GM12878 (cell line): ENCODE data around the gene BCAP31. TPM values are rescaled to one million over a fixed set of nuclear protein-coding genes. Genes with fewer than 3 reads are reported as not detected.

Experiments
- ATAC-seq: fragments of 200-7000 bp; cut with Tn5 transposase; 3 replicates; pipeline ENCODE4 v1.9.1; 2020; ENCODE audit warnings: mild to moderate bottlenecking, moderate library complexity
- BruUV-seq: library from RNA; stranded (reverse); fragments of 400-500 nt; replicated peaks from 2 replicates; lab custom pipeline; 2021; lab: Mats Ljungman, UMichigan
- CTCF ChIA-PET: fragments of 300-600 bp; sonication (Branson Sonifier 250); formaldehyde crosslinking; extraction: SDS; loops from one replicate; lab custom pipeline; 2021; ENCODE audit warnings: inconsistent platforms; lab: Yijun Ruan, JAX
- POLR2A ChIA-PET: fragments of 350-600 bp; formaldehyde crosslinking; extraction: SDS; loops from one replicate; lab custom pipeline; 2021; ENCODE audit warnings: inconsistent platforms; lab: Charles Lee
- RAD21 ChIA-PET: fragments of 300-600 bp; sonication (Branson Sonifier 250); formaldehyde crosslinking; loops from one replicate; lab custom pipeline; 2023; ENCODE audit warnings: antibody characterized with exemption; ENCODE audit not compliant: unreplicated experiment; lab: Charles Lee
- SMC1A ChIA-PET: fragments of 300-600 bp; sonication (Branson Sonifier 250); formaldehyde crosslinking; loops from one replicate; lab custom pipeline; 2023; ENCODE audit not compliant: unreplicated experiment, uncharacterized antibody; lab: Charles Lee
- DNase-seq: peaks from one replicate; pipeline ENCODE4 v3.0.0-alpha.2; 2011; ENCODE audit warnings: low read depth, low spot score
- FAIRE-seq: peaks from 3 replicates; lab custom pipeline; 2011; peaks lifted over from hg19 to GRCh38; lab: Jason Lieb, UNC
- H2AFZ ChIP-seq: 2 replicates; pipeline ENCODE4 v1.6.0; 2011; ENCODE audit warnings: low read depth, low read length, control low read depth; ENCODE audit not compliant: control insufficient read depth
- H3K27ac ChIP-seq: 2 replicates; pipeline ENCODE4 v1.5.1; 2011; ENCODE audit warnings: control low read depth; ENCODE audit not compliant: control insufficient read depth, insufficient read depth
- H3K27me3 ChIP-seq, 2 experiments: replicated peaks in 1 of 2; 2 replicates each; pipeline versions ENCODE4 v1.6.0 to v1.6.1; 2011; ENCODE audit warnings: low read length in 1 of 2; ENCODE audit not compliant: control insufficient read depth in 2 of 2, insufficient read depth in 2 of 2
- H3K36me3 ChIP-seq, 2 experiments: 2 replicates each; pipeline ENCODE4 v1.5.1; 2011; ENCODE audit warnings: low read length in 1 of 2; ENCODE audit not compliant: control insufficient read depth in 2 of 2, insufficient read depth in 2 of 2
- H3K4me1 ChIP-seq: 2 replicates; pipeline ENCODE4 v1.6.1; 2011; ENCODE audit warnings: mild to moderate bottlenecking, low read length, moderate library complexity, mixed read lengths; ENCODE audit not compliant: control insufficient read depth, insufficient read depth
- H3K4me2 ChIP-seq: 2 replicates; pipeline ENCODE4 v1.6.0; 2011; ENCODE audit warnings: control low read depth; ENCODE audit not compliant: control insufficient read depth, insufficient read depth
- H3K4me3 ChIP-seq: fragments of 200-600 bp; sonication (generic); 2 replicates; pipeline ENCODE4 v1.5.1; 2016
- H3K79me2 ChIP-seq: 2 replicates; pipeline ENCODE4 v1.6.0; 2011; ENCODE audit warnings: low read length; ENCODE audit not compliant: control insufficient read depth, insufficient read depth
- H3K9ac ChIP-seq: 2 replicates; pipeline ENCODE4 v1.8.0; 2011; ENCODE audit warnings: low read length, control low read depth, mixed read lengths; ENCODE audit not compliant: control insufficient read depth, insufficient read depth
- H3K9me3 ChIP-seq: replicated peaks from 3 replicates; pipeline ENCODE4 v1.5.1; 2011; ENCODE audit warnings: mild to moderate bottlenecking, low read length; ENCODE audit not compliant: control insufficient read depth, insufficient read depth
- H4K20me1 ChIP-seq: 2 replicates; pipeline ENCODE4 v1.6.0; 2011; ENCODE audit not compliant: control insufficient read depth, insufficient read depth
- BACH1 ChIP-seq: fragments of 450-650 bp; IDR thresholded peaks from 2 replicates; pipeline ENCODE4 v1.6.1; 2017; ENCODE audit warnings: mild to moderate bottlenecking, borderline replicate concordance
- BCL11A ChIP-seq: IDR thresholded peaks from 2 replicates; pipeline ENCODE4 v1.6.1; 2011; ENCODE audit warnings: low read depth, low read length
- CHD4 ChIP-seq: fragments of 200-600 bp; sonication (generic); IDR thresholded peaks from 2 replicates; pipeline ENCODE4 v1.6.1; 2016; ENCODE audit warnings: mild to moderate bottlenecking
- IKZF1 ChIP-seq: fragments of 450-650 bp; conservative IDR thresholded peaks from 2 replicates; pipeline ENCODE4 v1.6.1; 2017; ENCODE audit warnings: antibody characterized with exemption, mild to moderate bottlenecking
- IRF4 ChIP-seq: IDR thresholded peaks from 2 replicates; pipeline ENCODE4 v1.6.1; 2011; ENCODE audit warnings: low read depth, low read length
- JUND ChIP-seq: IDR thresholded peaks from 2 replicates; pipeline ENCODE4 v1.6.1; 2012; ENCODE audit warnings: low read depth, mild to moderate bottlenecking, low read length, improper control_type of control experiment, moderate library complexity
- SMAD1 ChIP-seq: fragments of 450-650 bp; IDR thresholded peaks from 2 replicates; pipeline ENCODE4 v1.6.1; 2018; ENCODE audit warnings: mild to moderate bottlenecking, low read depth; ENCODE audit not compliant: partially characterized antibody
- SMAD5 ChIP-seq: IDR thresholded peaks from 2 replicates; pipeline ENCODE4 v1.6.1; 2016; ENCODE audit warnings: antibody characterized with exemption, low read depth
- STAT3 ChIP-seq: IDR thresholded peaks from 2 replicates; pipeline ENCODE4 v1.6.1; 2011; ENCODE audit warnings: low read depth, low read length, improper control_type of control experiment
- WGBS: methylation state at CpG from one replicate; pipeline ENCODE4 v1.1.6; 2016; ENCODE audit warnings: low lambda C conversion rate; ENCODE audit not compliant: insufficient replicate concordance, insufficient coverage; ENCODE audit errors: missing lambda C conversion rate; 5-methylcytosine and 5-hydroxymethylcytosine counted together
- in situ Hi-C: fragments of 300-500 bp; cut with MboI; formaldehyde crosslinking; loops from 9 replicates; pipeline ENCODE4 v1.14.3; 2018; ENCODE audit warnings: mixed read lengths
- intact Hi-C: fragments of 100-400 bp; cut with micrococcal nuclease; formaldehyde crosslinking; loops from one replicate; pipeline ENCODE4 v1.14.2; 2022; ENCODE audit not compliant: unreplicated experiment
- polyA plus RNA-seq, 11 experiments: library from polyadenylated mRNA; depleted of rRNA in 4 of 11; unstranded in 6 of 11; stranded (reverse) in 5 of 11; fragments of >200 nt; fragmentation: Nextera tagmentation in 4 of 11; fragmentation: Illumina TruSeq in 1 of 11; extraction: Ambion mirVana in 4 of 11; extraction: Trizol in 1 of 11; gene quantifications; 1 replicate in 1 of 11; 2 replicates in 10 of 11; pipeline versions ENCODE4 v1.2.1 to v1.2.3, GENCODE V29; 2011 to 2016; ENCODE audit warnings: inconsistent platforms in 2 of 11, missing spikeins in 2 of 11, low read depth in 1 of 11
- total RNA-seq, 4 experiments: library from RNA; depleted of rRNA in 3 of 4; stranded (reverse); fragments of >200 nt in 3 of 4; fragmentation: Illumina TruSeq in 1 of 4; extraction: Trizol in 1 of 4; gene quantifications; 2 replicates each; pipeline versions ENCODE4 v1.2.1 to v1.2.3, GENCODE V29; 2013 to 2021
- TF ChIP-seq, protein P1 (sequence below): fragments of 450-650 bp; IDR thresholded peaks from 2 replicates; pipeline ENCODE4 v1.6.1; 2018; ENCODE audit warnings: mild to moderate bottlenecking, low read depth, moderate library complexity; ENCODE audit not compliant: partially characterized antibody
- TF ChIP-seq, protein P2 (sequence below): fragments of 450-650 bp; formaldehyde crosslinking; IDR thresholded peaks from 2 replicates; pipeline ENCODE4 v1.4.0; 2022; ENCODE audit warnings: mild to moderate bottlenecking, moderate library complexity
- TF ChIP-seq, protein P3 (sequence below): fragments of 450-650 bp; IDR thresholded peaks from 2 replicates; pipeline ENCODE4 v1.6.1; 2017; ENCODE audit warnings: borderline replicate concordance

The BCAP31 gene
- total and polyA plus RNA-seq, 10 of the 15 experiments (the other 5 are each of a cell fraction or from before 2014, with no cell fraction given) = 63.1 to 246 (median 95.6) TPM

DNA sequence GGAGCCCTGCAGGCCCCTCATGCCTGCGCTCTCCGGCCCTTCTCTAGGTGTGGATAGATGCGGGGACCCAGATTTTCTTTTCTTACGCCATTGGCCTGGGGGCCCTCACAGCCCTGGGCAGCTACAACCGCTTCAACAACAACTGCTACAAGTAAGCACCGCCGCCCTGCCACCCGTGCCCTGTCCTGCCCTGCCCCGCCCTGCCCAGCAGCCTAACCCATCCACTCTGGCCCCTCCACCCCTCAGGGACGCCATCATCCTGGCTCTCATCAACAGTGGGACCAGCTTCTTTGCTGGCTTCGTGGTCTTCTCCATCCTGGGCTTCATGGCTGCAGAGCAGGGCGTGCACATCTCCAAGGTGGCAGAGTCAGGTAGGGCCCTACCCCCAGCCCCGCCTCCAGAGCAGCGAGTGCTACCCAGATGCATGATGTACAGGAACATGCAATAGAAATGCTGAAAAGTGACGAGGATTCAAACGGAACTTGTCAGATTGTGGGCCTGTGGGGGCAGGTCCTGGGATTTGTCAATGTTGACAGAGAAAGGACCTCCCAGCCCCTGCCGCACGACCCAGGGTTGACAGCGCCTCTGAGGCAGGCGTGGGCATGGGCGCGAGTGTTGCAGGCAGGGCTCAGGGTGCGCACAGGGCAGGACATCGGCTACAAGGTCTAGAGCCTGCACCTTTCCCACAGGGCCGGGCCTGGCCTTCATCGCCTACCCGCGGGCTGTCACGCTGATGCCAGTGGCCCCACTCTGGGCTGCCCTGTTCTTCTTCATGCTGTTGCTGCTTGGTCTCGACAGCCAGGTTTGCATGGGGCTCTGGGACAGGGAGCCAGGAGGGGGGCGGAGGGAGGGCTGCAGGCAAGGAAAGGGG lies 30.7 kb downstream of the BCAP31 start:
- RAD21 ChIA-PET = no interaction called here
- CTCF ChIA-PET = no interaction called here
- TF ChIP-seq IKZF1 = no peak
- TF ChIP-seq BACH1 = no peak
- TF ChIP-seq, protein P1, sequence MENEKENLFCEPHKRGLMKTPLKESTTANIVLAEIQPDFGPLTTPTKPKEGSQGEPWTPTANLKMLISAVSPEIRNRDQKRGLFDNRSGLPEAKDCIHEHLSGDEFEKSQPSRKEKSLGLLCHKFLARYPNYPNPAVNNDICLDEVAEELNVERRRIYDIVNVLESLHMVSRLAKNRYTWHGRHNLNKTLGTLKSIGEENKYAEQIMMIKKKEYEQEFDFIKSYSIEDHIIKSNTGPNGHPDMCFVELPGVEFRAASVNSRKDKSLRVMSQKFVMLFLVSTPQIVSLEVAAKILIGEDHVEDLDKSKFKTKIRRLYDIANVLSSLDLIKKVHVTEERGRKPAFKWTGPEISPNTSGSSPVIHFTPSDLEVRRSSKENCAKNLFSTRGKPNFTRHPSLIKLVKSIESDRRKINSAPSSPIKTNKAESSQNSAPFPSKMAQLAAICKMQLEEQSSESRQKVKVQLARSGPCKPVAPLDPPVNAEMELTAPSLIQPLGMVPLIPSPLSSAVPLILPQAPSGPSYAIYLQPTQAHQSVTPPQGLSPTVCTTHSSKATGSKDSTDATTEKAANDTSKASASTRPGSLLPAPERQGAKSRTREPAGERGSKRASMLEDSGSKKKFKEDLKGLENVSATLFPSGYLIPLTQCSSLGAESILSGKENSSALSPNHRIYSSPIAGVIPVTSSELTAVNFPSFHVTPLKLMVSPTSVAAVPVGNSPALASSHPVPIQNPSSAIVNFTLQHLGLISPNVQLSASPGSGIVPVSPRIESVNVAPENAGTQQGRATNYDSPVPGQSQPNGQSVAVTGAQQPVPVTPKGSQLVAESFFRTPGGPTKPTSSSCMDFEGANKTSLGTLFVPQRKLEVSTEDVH = no peak
- TF ChIP-seq IRF4 = no peak
- no peak for TF ChIP-seq BCL11A
- TF ChIP-seq, protein P2, sequence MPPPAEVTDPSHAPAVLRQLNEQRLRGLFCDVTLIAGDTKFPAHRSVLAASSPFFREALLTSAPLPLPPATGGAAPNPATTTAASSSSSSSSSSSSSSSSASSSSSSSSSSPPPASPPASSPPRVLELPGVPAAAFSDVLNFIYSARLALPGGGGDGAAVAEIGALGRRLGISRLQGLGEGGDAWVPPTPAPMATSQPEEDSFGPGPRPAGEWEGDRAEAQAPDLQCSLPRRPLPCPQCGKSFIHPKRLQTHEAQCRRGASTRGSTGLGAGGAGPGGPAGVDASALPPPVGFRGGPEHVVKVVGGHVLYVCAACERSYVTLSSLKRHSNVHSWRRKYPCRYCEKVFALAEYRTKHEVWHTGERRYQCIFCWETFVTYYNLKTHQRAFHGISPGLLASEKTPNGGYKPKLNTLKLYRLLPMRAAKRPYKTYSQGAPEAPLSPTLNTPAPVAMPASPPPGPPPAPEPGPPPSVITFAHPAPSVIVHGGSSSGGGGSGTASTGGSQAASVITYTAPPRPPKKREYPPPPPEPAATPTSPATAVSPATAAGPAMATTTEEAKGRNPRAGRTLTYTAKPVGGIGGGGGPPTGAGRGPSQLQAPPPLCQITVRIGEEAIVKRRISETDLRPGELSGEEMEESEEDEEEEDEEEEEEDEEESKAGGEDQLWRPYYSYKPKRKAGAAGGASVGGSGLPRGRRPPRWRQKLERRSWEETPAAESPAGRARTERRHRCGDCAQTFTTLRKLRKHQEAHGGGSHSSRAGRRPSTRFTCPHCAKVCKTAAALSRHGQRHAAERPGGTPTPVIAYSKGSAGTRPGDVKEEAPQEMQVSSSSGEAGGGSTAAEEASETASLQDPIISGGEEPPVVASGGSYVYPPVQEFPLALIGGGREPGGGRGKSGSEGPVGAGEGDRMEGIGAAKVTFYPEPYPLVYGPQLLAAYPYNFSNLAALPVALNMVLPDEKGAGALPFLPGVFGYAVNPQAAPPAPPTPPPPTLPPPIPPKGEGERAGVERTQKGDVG (CRISPR knock-in tag) = no peak
- no peak for TF ChIP-seq SMAD1
- TF ChIP-seq STAT3 = no peak
- TF ChIP-seq, protein P3, sequence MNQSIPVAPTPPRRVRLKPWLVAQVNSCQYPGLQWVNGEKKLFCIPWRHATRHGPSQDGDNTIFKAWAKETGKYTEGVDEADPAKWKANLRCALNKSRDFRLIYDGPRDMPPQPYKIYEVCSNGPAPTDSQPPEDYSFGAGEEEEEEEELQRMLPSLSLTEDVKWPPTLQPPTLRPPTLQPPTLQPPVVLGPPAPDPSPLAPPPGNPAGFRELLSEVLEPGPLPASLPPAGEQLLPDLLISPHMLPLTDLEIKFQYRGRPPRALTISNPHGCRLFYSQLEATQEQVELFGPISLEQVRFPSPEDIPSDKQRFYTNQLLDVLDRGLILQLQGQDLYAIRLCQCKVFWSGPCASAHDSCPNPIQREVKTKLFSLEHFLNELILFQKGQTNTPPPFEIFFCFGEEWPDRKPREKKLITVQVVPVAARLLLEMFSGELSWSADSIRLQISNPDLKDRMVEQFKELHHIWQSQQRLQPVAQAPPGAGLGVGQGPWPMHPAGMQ = no peak
- no peak for TF ChIP-seq CHD4
- no peak for TF ChIP-seq JUND
- no peak for TF ChIP-seq SMAD5
- POLR2A ChIA-PET = no interaction called here
- Histone ChIP-seq H3K4me3 (no peak overlapping the region), H3K9ac (no peak overlapping the region), H3K27ac (no peak overlapping the region), H3K4me1 (no peaks in the 10 kb centered on the region), H4K20me1 (no peaks in the 10 kb centered on the region), H2AFZ (no peak overlapping the region), H3K9me3 (no peaks in the 10 kb centered on the region), H3K79me2 (no peaks in the 10 kb centered on the region), H3K27me3 (no peaks in the 10 kb centered on the region), H3K4me2 (no peak overlapping the region), H3K36me3 (no peaks in the 10 kb centered on the region)
- intact Hi-C loops = no loop called here
- DNase-seq (no peak), ATAC-seq (no peak), FAIRE-seq (no peak)
- SMC1A ChIA-PET = no interaction called here
- no TSS peak for BruUV-seq
- 61% methylated on average over 19 of the region's 31 CpGs for WGBS
- in situ Hi-C loops = no loop called here
